Ishikawa (cell line): Measurements from ENCODE around the gene ATXN7L3B.

Experiments
- CEBPB ChIP-seq: IDR thresholded peaks from 2 replicates; pipeline ENCODE4 v1.6.1; 2012
- CREB1 ChIP-seq: IDR thresholded peaks from 2 replicates; pipeline ENCODE4 v1.6.1; 2012; ENCODE audit warnings: low read depth
- EGR1 ChIP-seq: IDR thresholded peaks from 2 replicates; pipeline ENCODE4 v1.6.1; 2012
- EP300 ChIP-seq: IDR thresholded peaks from 2 replicates; pipeline ENCODE4 v1.6.1; 2012; ENCODE audit warnings: borderline replicate concordance
- FOXM1 ChIP-seq: IDR thresholded peaks from 2 replicates; pipeline ENCODE4 v1.6.1; 2012; ENCODE audit warnings: low read depth, borderline replicate concordance
- NFIC ChIP-seq: IDR thresholded peaks from 2 replicates; pipeline ENCODE4 v1.6.1; 2012
- RAD21 ChIP-seq: IDR thresholded peaks from 2 replicates; pipeline ENCODE4 v1.6.1; 2012; ENCODE audit warnings: low read depth
- REST ChIP-seq: IDR thresholded peaks from 2 replicates; pipeline ENCODE4 v1.6.1; 2012; ENCODE audit warnings: low read depth, mild to moderate bottlenecking
- TAF1 ChIP-seq: IDR thresholded peaks from 2 replicates; pipeline ENCODE4 v1.6.1; 2012; ENCODE audit warnings: low read depth, mild to moderate bottlenecking
- TCF12 ChIP-seq: IDR thresholded peaks from 2 replicates; pipeline ENCODE4 v1.6.1; 2012; ENCODE audit warnings: low read depth
- TEAD4 ChIP-seq: IDR thresholded peaks from 2 replicates; pipeline ENCODE4 v1.6.1; 2012
- YY1 ChIP-seq: IDR thresholded peaks from 2 replicates; pipeline ENCODE4 v1.6.1; 2012; ENCODE audit warnings: low read depth
- ZBTB7A ChIP-seq: IDR thresholded peaks from 2 replicates; pipeline ENCODE4 v1.6.1; 2012; ENCODE audit warnings: low read depth
- TF ChIP-seq, protein P1 (sequence below): IDR thresholded peaks from 2 replicates; pipeline ENCODE4 v1.6.1; 2012
- TF ChIP-seq, protein P2 (sequence below): IDR thresholded peaks from 2 replicates; pipeline ENCODE4 v1.6.1; 2012

ATXN7L3B gene

GRCh38 chr12:74579446-74579845, 41.8 kb downstream of the ATXN7L3B start:
- TF ChIP-seq EGR1 (no peak), TCF12 (no peak), YY1 (no peak), EP300 (no peak), REST (no peak), ZBTB7A (no peak), CREB1 (no peak), NFIC (no peak), CEBPB (no peak)
- TF ChIP-seq, protein P1, sequence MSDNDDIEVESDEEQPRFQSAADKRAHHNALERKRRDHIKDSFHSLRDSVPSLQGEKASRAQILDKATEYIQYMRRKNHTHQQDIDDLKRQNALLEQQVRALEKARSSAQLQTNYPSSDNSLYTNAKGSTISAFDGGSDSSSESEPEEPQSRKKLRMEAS = no peak

GRCh38 chr12:74579981-74580380, 42.3 kb downstream of the ATXN7L3B start:
- TF ChIP-seq CEBPB = no peak
- no peak for TF ChIP-seq NFIC
- no peak for TF ChIP-seq REST
- no peak for TF ChIP-seq FOXM1
- TF ChIP-seq YY1 = no peak
- TF ChIP-seq, protein P1 = no peak
- TF ChIP-seq EP300 = no peak
- TF ChIP-seq EGR1 = no peak
- no peak for TF ChIP-seq TAF1
- TF ChIP-seq TCF12 = no peak
- TF ChIP-seq TEAD4 = no peak
- no peak for TF ChIP-seq ZBTB7A
- TF ChIP-seq, protein P2, sequence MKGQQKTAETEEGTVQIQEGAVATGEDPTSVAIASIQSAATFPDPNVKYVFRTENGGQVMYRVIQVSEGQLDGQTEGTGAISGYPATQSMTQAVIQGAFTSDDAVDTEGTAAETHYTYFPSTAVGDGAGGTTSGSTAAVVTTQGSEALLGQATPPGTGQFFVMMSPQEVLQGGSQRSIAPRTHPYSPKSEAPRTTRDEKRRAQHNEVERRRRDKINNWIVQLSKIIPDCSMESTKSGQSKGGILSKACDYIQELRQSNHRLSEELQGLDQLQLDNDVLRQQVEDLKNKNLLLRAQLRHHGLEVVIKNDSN = no peak
- TF ChIP-seq RAD21 = no peak
- no peak for TF ChIP-seq CREB1

DNA sequence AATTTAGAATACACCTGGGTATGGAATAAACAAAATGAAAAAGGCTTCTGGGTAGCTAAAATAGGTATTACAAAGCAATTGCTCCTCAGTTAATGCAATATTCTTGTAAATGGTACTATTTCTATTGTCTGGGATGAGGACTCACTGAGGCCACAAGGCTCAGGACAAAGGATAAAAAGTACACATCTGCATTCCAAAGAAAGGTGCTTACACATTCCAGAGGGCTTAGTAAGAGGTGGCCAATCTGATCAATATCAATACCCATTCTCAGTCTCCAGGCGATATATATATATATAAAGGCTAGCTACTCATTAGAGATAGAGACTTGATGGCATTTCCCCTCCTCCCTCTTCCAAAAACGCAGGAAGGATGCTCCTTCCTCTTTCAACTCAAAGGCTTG, 43.8 kb downstream of the ATXN7L3B start:
- no peak for TF ChIP-seq RAD21

DNA sequence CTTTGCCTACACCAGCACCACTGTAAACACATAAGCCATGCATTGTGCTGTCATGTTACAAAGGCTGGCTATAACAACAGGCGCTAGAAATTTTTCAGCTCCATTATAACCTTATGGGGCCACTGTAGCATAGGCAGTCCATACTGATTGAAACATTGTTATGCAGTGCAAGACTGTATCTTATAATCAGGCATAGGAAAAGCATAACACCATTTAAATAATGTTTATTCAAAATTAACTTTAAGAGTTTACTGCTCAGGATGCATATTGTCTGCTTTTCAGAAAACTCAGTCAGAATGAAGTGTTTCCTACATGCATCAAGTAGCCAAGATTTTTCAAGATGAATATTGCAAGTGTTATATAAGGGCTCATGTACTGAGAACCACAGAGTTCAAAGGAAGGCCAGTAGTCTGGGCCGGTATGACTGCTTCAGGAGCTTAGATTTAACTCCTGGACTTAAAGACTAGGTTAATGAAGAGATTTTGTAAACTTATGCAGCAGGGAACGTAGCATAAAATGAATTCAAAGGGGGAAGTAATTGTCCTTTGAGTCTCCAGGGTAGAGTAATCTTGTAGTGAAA, 46.9 kb downstream of the ATXN7L3B start:
- TF ChIP-seq TEAD4 = no peak
- TF ChIP-seq, protein P1 = no peak
- TF ChIP-seq, protein P2 = no peak
- no peak for TF ChIP-seq FOXM1
- no peak for TF ChIP-seq EP300
- no peak for TF ChIP-seq EGR1
- no peak for TF ChIP-seq CEBPB
- no peak for TF ChIP-seq REST
- no peak for TF ChIP-seq RAD21
- no peak for TF ChIP-seq TCF12
- no peak for TF ChIP-seq ZBTB7A
- no peak for TF ChIP-seq NFIC
- TF ChIP-seq TAF1 = no peak
- TF ChIP-seq CREB1 = no peak
- no peak for TF ChIP-seq YY1

GRCh38 chr12:74586251-74586650, 48.6 kb downstream of the ATXN7L3B start:
- no peak for TF ChIP-seq CEBPB
- TF ChIP-seq, protein P1 = no peak
- TF ChIP-seq TEAD4 = no peak
- no peak for TF ChIP-seq EGR1
- no peak for TF ChIP-seq REST
- TF ChIP-seq TCF12 = no peak
- no peak for TF ChIP-seq NFIC
- TF ChIP-seq YY1 = no peak
